BLaER1 treated with 17β-estradiol and CSF1 and Interleukin-3, amounts not matched to agents 10 nM and 100 nM (cell line): ENCODE results near the gene TFAP2A.
A peak's percentile ranks its signal among the peaks of the same experiment; 100 is the strongest.

Source experiments
- H3K27ac ChIP-seq, 11 experiments: shearing (Covaris generic); formaldehyde crosslinking; 2 replicates each; pipeline ENCODE4 v1.8.1; 2022
- H3K27me3 ChIP-seq, 11 experiments: shearing (Covaris generic); formaldehyde crosslinking; 2 replicates each; pipeline ENCODE4 v1.8.1; 2022
- H3K36me3 ChIP-seq, 11 experiments: shearing (Covaris generic); formaldehyde crosslinking; 2 replicates each; pipeline ENCODE4 v1.8.1; 2022
- H3K4me1 ChIP-seq, 10 experiments: shearing (Covaris generic); formaldehyde crosslinking; 2 replicates each; pipeline ENCODE4 v1.8.1; 2022
- H3K4me2 ChIP-seq, 11 experiments: shearing (Covaris generic); formaldehyde crosslinking; 2 replicates each; pipeline ENCODE4 v1.8.1; 2022
- H3K4me3 ChIP-seq, 10 experiments: shearing (Covaris generic); formaldehyde crosslinking; 2 replicates each; pipeline ENCODE4 v1.8.1; 2022
- H3K9ac ChIP-seq, 11 experiments: shearing (Covaris generic); formaldehyde crosslinking; 2 replicates each; pipeline ENCODE4 v1.8.1; 2022
- H3K9me3 ChIP-seq, 11 experiments: shearing (Covaris generic); formaldehyde crosslinking; replicated peaks in 1 of 11; 2 replicates each; pipeline ENCODE4 v1.8.1; 2022
- H4K20me1 ChIP-seq, 11 experiments: shearing (Covaris generic); formaldehyde crosslinking; 2 replicates each; pipeline ENCODE4 v1.8.1; 2022
- Cebpa-rat ChIP-seq, 11 experiments: shearing (Covaris generic); IDR thresholded peaks; 2 replicates each; pipeline ENCODE4 v1.8.1; 2022

The TFAP2A gene

GRCh38 chr6:10414756-10415616 lies at the start of gene TFAP2A:
TFAP2A (minus strand) TSS chr6:10415074; CDS start chr6:10414991, 83 bp downstream.
- peak within 1 kb of the TSS in 7 of 10 experiments; percentile 22 to 78 (median 67); a peak in 12 of 20 replicates for H3K4me3 ChIP-seq
- no peak within 1 kb of the TSS for H3K27ac ChIP-seq
- peaks cover 0 to 94% (median 75%) of the 10 kb centered on the region in 11 experiments; a peak in 18 of 22 replicates for H4K20me1 ChIP-seq
- TF ChIP-seq Cebpa-rat (IDR thresholded peaks at IDR 0.05), result no peak
- peaks cover 28 to 63% (median 41%) of the 10 kb centered on the region in 10 experiments for H3K4me1 ChIP-seq
- H3K27me3 ChIP-seq, result peaks cover 97 to 100% (median 99%) of the 10 kb centered on the region in 11 experiments
- no peaks in the 10 kb centered on the region for H3K36me3 ChIP-seq
- peak within 1 kb of the TSS in 9 of 11 experiments; percentile 34 to 99 (median 96); a peak in 16 of 22 replicates for H3K4me2 ChIP-seq
- peak within 1 kb of the TSS in 1 of 11 experiments; percentile 75; a peak in 2 of 22 replicates for H3K9ac ChIP-seq
- peaks cover 0 to 19% (median 0%) of the 10 kb centered on the region in 11 experiments; a peak in 7 of 22 replicates for H3K9me3 ChIP-seq

DNA sequence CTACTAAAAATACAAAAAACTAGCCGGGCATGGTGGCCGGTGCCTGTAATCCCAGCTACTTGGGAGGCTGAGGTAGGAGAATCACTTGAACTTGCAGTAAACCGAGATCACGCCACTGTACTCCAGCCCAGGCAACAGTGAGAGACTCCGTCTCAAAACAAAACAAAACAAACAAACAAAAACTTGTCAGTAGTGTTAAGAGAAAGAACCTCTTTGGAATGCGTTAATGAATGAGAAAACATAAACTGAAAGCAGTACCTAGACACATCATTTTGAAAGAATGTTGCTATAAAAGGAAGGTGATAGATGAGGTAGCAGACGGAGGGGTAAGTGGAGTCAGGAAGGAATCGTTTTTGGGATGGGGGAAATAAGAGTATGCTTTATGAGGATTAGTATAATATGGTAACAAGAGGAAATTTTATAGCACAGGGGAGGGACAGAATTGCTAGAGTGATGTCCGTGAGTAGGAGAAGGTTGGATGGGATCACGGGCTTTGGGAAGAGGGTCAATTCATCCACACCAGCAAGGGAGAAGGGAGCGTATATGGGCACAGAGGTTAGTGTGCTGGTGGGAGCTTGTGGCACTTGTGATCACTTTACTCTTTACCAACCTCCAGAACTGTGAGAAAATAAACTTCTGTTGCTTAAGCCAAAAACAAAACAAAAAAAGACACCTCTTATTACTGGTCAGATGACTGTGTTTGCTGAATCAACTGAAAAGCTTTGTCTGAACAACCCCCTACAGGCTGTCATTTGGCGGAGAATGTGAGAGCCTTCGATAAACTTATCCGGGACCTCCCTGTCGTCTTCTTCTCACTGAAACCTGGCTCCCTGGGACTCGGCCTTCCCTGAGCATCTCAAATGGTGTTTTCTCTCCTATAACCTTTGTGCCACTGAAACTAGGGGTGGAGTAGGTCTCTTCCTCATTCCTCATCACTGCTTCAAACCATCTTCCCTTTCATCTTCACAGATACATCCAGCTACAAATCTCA lies 48.9 kb upstream of the TFAP2A start:
- Histone ChIP-seq H3K27me3 (no peaks in the 10 kb centered on the region), H4K20me1 (no peaks in the 10 kb centered on the region), H3K4me1 (peaks cover 0 to 8% (median 6%) of the 10 kb centered on the region in 10 experiments; a peak in 10 of 20 replicates), H3K27ac (no peak overlapping the region), H3K36me3 (no peaks in the 10 kb centered on the region), H3K4me2 (no peak overlapping the region), H3K4me3 (no peak overlapping the region), H3K9ac (no peak overlapping the region), H3K9me3 (peaks cover under 1 to 10% (median 5%) of the 10 kb centered on the region in 11 experiments; a peak in 12 of 22 replicates)
- no peak for TF ChIP-seq Cebpa-rat (IDR thresholded peaks at IDR 0.05)

- TF ChIP-seq Cebpa-rat (IDR thresholded peaks at IDR 0.05), result no peak
- Histone ChIP-seq H3K4me2 (no peak overlapping the region), H3K9me3 (peaks cover 0 to 5% (median 0%) of the 10 kb centered on the region in 11 experiments; a peak in 1 of 22 replicates), H3K4me1 (peaks cover 0 to 13% (median 7%) of the 10 kb centered on the region in 10 experiments; a peak in 10 of 20 replicates), H3K4me3 (no peak overlapping the region), H4K20me1 (no peaks in the 10 kb centered on the region), H3K36me3 (no peaks in the 10 kb centered on the region), H3K27ac (no peak overlapping the region), H3K27me3 (no peaks in the 10 kb centered on the region), H3K9ac (no peak overlapping the region)
Measured at GRCh38 chr6:10463040-10463439, 48.2 kb upstream of the TFAP2A start.

GRCh38 chr6:10461850-10462249 lies 47.0 kb upstream of the TFAP2A start:
- H3K9ac ChIP-seq, result no peak overlapping the region
- H3K4me2 ChIP-seq, result no peak overlapping the region
- H3K4me3 ChIP-seq, result no peak overlapping the region
- no peak for TF ChIP-seq Cebpa-rat (IDR thresholded peaks at IDR 0.05)
- peaks cover 0 to 14% (median 7%) of the 10 kb centered on the region in 10 experiments; a peak in 9 of 20 replicates for H3K4me1 ChIP-seq
- no peaks in the 10 kb centered on the region for H3K36me3 ChIP-seq
- H3K27me3 ChIP-seq, result no peaks in the 10 kb centered on the region
- H4K20me1 ChIP-seq, result no peaks in the 10 kb centered on the region
- H3K27ac ChIP-seq, result no peak overlapping the region
- no peaks in the 10 kb centered on the region for H3K9me3 ChIP-seq

DNA sequence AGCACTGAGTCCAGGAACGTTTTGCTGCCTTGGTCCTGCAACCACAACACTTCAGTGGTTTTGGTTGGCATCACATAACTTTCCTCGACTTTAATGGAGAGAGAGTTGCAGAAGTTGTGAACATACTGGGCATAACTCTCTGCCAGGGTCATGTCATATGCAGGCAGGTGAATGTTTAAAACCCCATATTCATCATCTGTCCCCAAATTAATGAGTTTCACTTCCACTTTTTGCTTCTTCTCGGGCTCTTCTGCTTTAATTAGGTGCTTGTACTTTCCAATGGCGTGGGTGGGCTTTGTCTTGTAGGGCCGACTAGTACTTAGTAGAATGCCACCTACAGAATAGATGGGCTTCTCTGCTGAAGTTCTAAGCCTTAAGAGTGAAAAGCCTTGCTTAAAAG lies 45.2 kb upstream of the TFAP2A start:
- H3K27ac ChIP-seq, result no peak overlapping the region
- no peaks in the 10 kb centered on the region for H4K20me1 ChIP-seq

DNA sequence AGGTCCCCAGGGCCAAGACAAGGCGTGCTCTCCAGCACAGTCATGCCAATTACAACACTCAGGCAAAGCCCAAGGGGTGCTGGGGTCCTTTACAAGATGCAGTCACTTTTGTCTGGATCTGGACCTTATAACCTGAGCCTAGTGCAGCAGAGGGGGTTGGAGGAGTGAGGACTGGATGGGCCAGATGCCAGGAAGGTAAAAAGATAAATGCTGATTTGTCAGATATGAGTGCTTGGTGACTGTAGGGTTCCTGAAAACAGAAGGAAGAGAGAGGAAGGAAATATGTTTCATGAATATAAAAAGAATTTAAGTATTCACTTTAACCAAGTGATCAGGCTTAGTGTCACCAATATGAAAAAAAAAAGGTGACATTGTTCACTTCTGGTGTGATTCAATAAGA lies 43.4 kb upstream of the TFAP2A start:
- H3K9me3 ChIP-seq, result no peaks in the 10 kb centered on the region
- no peaks in the 10 kb centered on the region for H3K27me3 ChIP-seq
- H3K4me3 ChIP-seq, result no peak overlapping the region
- no peaks in the 10 kb centered on the region for H4K20me1 ChIP-seq
- no peak overlapping the region for H3K27ac ChIP-seq
- H3K4me2 ChIP-seq, result peak overlapping the region in 2 of 11 experiments; percentile 22 to 33; a peak in 2 of 22 replicates
- H3K9ac ChIP-seq, result no peak overlapping the region
- H3K4me1 ChIP-seq, result peaks cover 0 to 14% (median 7%) of the 10 kb centered on the region in 10 experiments; a peak in 9 of 20 replicates
- TF ChIP-seq Cebpa-rat (IDR thresholded peaks at IDR 0.05), result no peak
- no peaks in the 10 kb centered on the region for H3K36me3 ChIP-seq

More for the DNA sequence above, 45.2 kb upstream of the TFAP2A start:
- Histone ChIP-seq H3K9ac (no peak overlapping the region), H3K4me1 (peaks cover 0 to 14% (median 7%) of the 10 kb centered on the region in 10 experiments; a peak in 9 of 20 replicates), H3K4me3 (no peak overlapping the region), H3K4me2 (peak overlapping the region in 4 of 11 experiments; percentile 26 to 55 (median 39); a peak in 7 of 22 replicates), H3K27me3 (no peaks in the 10 kb centered on the region), H3K36me3 (no peaks in the 10 kb centered on the region), H3K9me3 (no peaks in the 10 kb centered on the region)
- TF ChIP-seq Cebpa-rat (IDR thresholded peaks at IDR 0.05), result no peak

DNA sequence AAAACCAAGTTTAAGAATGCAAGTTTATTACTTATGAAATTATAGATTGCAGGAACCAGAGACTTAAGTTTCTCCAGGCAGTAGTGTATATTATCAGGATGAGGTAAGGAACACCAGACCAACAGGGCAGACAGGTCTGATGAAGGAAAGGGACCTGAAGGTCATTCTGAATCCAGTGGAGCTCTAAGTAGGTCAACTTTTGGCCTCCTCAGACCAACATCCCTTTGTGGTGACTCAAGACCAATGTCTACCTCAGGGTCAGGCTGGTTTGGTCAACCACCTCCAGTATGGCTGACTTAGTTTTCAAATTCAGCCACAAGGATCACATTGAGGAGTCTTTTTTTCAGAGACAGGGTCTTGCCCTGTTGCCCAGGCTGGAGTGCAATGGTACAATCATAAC lies 38.7 kb upstream of the TFAP2A start:
- H3K4me3 ChIP-seq, result no peak overlapping the region
- no peaks in the 10 kb centered on the region for H3K9me3 ChIP-seq
- no peak overlapping the region for H3K4me2 ChIP-seq
- no peak for TF ChIP-seq Cebpa-rat (IDR thresholded peaks at IDR 0.05)
- no peak overlapping the region for H3K27ac ChIP-seq
- no peaks in the 10 kb centered on the region for H3K27me3 ChIP-seq
- no peaks in the 10 kb centered on the region for H3K36me3 ChIP-seq
- peaks cover 0 to 19% (median 0%) of the 10 kb centered on the region in 10 experiments; a peak in 7 of 20 replicates for H3K4me1 ChIP-seq
- H3K9ac ChIP-seq, result no peak overlapping the region
- H4K20me1 ChIP-seq, result no peaks in the 10 kb centered on the region

DNA sequence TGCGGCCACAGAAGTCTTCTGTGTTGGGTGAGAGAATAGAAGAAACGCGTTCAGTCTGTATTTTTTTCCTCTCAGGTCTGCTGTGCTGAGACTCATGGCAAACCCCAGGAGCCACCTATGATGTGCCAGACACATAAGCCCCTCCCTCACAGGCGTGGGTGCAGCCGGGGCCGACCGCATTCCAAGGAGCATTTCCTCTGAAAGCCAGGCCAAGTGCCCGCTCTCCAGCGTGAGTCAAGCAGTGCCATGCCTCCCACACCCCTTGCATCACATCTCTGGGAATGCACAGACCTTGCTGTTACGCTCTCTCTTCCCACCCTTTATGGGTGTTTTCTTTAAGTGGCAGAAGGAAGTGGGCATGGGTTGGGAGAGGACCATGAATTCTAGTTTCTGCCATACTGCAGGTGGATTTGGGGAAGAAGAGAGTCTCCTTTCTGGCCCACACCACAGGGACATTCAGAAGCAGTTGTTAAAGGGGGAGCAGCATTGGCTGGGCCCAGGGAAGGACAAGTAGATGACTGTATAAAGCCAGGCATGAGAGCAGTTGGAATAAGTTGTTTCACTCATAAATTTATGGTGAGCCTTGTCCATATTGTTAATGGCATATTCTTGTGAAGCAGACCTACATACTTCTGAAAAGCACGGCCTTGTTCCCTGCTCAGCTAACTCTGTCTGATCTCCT lies 37.1 kb upstream of the TFAP2A start:
- TF ChIP-seq Cebpa-rat (IDR thresholded peaks at IDR 0.05), result no peak
- Histone ChIP-seq H3K9ac (no peak overlapping the region), H3K4me3 (no peak overlapping the region), H3K9me3 (no peaks in the 10 kb centered on the region), H4K20me1 (no peaks in the 10 kb centered on the region), H3K27me3 (no peaks in the 10 kb centered on the region), H3K36me3 (no peaks in the 10 kb centered on the region), H3K27ac (no peak overlapping the region), H3K4me1 (peaks cover 0 to 12% (median 0%) of the 10 kb centered on the region in 10 experiments; a peak in 7 of 20 replicates), H3K4me2 (no peak overlapping the region)
